MM.1S (cell line): Measurements from ENCODE around the gene CAMK1.

Experiments used
- DNase-seq: peaks from one replicate; pipeline ENCODE4 v3.0.0-alpha.2; 2015
- H2AFZ ChIP-seq: fragments of 300-600 bp; sonication (generic); 2 replicates; pipeline ENCODE4 v1.6.0; 2016; ENCODE audit warnings: antibody characterized with exemption, low read length
- H3F3A ChIP-seq: fragments of 300-600 bp; sonication (generic); 2 replicates; pipeline ENCODE4 v1.6.1; 2016; ENCODE audit warnings: mild to moderate bottlenecking, antibody characterized with exemption, low read length, moderate library complexity, mixed read lengths; ENCODE audit not compliant: insufficient read depth
- H3K27ac ChIP-seq: fragments of 300-600 bp; sonication (generic); 2 replicates; pipeline ENCODE4 v1.5.1; 2016; ENCODE audit warnings: mild to moderate bottlenecking, low read length
- H3K27me3 ChIP-seq: fragments of 300-600 bp; sonication (generic); replicated peaks from 2 replicates; pipeline ENCODE4 v1.6.0; 2016; ENCODE audit warnings: low read length; ENCODE audit not compliant: insufficient read depth
- H3K36me3 ChIP-seq: fragments of 300-600 bp; sonication (generic); replicated peaks from 2 replicates; pipeline ENCODE4 v1.6.1; 2016; ENCODE audit warnings: mild to moderate bottlenecking, low read length, mixed read lengths; ENCODE audit not compliant: insufficient read depth
- H3K4me1 ChIP-seq: fragments of 300-600 bp; sonication (generic); 2 replicates; pipeline ENCODE4 v1.6.1; 2016; ENCODE audit warnings: low read length, mixed read lengths
- H3K4me2 ChIP-seq: fragments of 300-600 bp; sonication (generic); 2 replicates; pipeline ENCODE4 v1.6.0; 2016; ENCODE audit warnings: low read depth, low read length
- H3K4me3 ChIP-seq: fragments of 300-600 bp; sonication (generic); 2 replicates; pipeline ENCODE4 v1.5.1; 2016; ENCODE audit warnings: low read length, mixed read lengths
- H3K79me2 ChIP-seq: fragments of 300-600 bp; sonication (generic); 2 replicates; pipeline ENCODE4 v1.6.1; 2016; ENCODE audit warnings: mixed run types, low read length, mixed read lengths
- H3K9ac ChIP-seq: fragments of 300-600 bp; sonication (generic); 2 replicates; pipeline ENCODE4 v1.6.1; 2016; ENCODE audit warnings: low read length, mixed read lengths
- H3K9me2 ChIP-seq: fragments of 300-600 bp; sonication (generic); replicated peaks from 2 replicates; pipeline ENCODE4 v1.6.1; 2016; ENCODE audit warnings: mild to moderate bottlenecking, low read length, mixed read lengths; ENCODE audit not compliant: insufficient read depth
- H3K9me3 ChIP-seq: fragments of 300-600 bp; sonication (generic); replicated peaks from 2 replicates; pipeline ENCODE4 v1.6.1; 2016; ENCODE audit warnings: mild to moderate bottlenecking, low read length, mixed read lengths; ENCODE audit not compliant: insufficient read depth
- H4K20me1 ChIP-seq: fragments of 300-600 bp; sonication (generic); 2 replicates; pipeline ENCODE4 v1.6.1; 2016; ENCODE audit warnings: mild to moderate bottlenecking, low read length, moderate library complexity, mixed read lengths; ENCODE audit not compliant: insufficient read depth
- EZH2 ChIP-seq: fragments of 300-600 bp; sonication (generic); optimal IDR thresholded peaks from 2 replicates; pipeline ENCODE3; 2017; ENCODE audit warnings: low read depth, mild to moderate bottlenecking, antibody characterized with exemption, low read length, mixed read lengths
- EZH2phosphoT487 ChIP-seq: fragments of 300-600 bp; sonication (generic); IDR thresholded peaks from 2 replicates; pipeline ENCODE4 v1.6.1; 2018; ENCODE audit warnings: antibody characterized with exemption, low read length
- TF ChIP-seq, protein P1 (sequence below): fragments of 300-600 bp; sonication (generic); IDR thresholded peaks from 2 replicates; pipeline ENCODE4 v1.5.1; 2016; ENCODE audit warnings: antibody characterized with exemption, low read length, mixed read lengths

Gene CAMK1

GRCh38 chr3:9806137-9806536 lies 36.4 kb upstream of the CAMK1 start:
- no peaks in the 10 kb centered on the region for H4K20me1 ChIP-seq
- TF ChIP-seq, protein P1, sequence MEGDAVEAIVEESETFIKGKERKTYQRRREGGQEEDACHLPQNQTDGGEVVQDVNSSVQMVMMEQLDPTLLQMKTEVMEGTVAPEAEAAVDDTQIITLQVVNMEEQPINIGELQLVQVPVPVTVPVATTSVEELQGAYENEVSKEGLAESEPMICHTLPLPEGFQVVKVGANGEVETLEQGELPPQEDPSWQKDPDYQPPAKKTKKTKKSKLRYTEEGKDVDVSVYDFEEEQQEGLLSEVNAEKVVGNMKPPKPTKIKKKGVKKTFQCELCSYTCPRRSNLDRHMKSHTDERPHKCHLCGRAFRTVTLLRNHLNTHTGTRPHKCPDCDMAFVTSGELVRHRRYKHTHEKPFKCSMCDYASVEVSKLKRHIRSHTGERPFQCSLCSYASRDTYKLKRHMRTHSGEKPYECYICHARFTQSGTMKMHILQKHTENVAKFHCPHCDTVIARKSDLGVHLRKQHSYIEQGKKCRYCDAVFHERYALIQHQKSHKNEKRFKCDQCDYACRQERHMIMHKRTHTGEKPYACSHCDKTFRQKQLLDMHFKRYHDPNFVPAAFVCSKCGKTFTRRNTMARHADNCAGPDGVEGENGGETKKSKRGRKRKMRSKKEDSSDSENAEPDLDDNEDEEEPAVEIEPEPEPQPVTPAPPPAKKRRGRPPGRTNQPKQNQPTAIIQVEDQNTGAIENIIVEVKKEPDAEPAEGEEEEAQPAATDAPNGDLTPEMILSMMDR, result no peak
- TF ChIP-seq EZH2, result no peak
- H3K9ac ChIP-seq, result no peak overlapping the region
- peaks cover 18% of the 10 kb centered on the region; the same call in 1 of the 2 replicates for H3K36me3 ChIP-seq
- no peak overlapping the region for H2AFZ ChIP-seq
- H3K27me3 ChIP-seq, result no peaks in the 10 kb centered on the region
- no peak overlapping the region for H3K27ac ChIP-seq
- no peak overlapping the region for H3K4me3 ChIP-seq
- no peak for DNase-seq
- H3K4me1 ChIP-seq, result no peaks in the 10 kb centered on the region
- peaks cover 11% of the 10 kb centered on the region; the same call in 1 of the 2 replicates for H3F3A ChIP-seq
- H3K4me2 ChIP-seq, result no peak overlapping the region
- H3K79me2 ChIP-seq, result no peaks in the 10 kb centered on the region
- no peaks in the 10 kb centered on the region for H3K9me2 ChIP-seq
- no peaks in the 10 kb centered on the region for H3K9me3 ChIP-seq

- DNase-seq, result no peak
- Histone ChIP-seq H3K9me2 (no peaks in the 10 kb centered on the region), H3K79me2 (no peaks in the 10 kb centered on the region), H3K27ac (no peak overlapping the region), H3K4me3 (no peak overlapping the region), H3K4me1 (no peaks in the 10 kb centered on the region), H3K9ac (no peak overlapping the region), H3K36me3 (peaks cover 20% of the 10 kb centered on the region; the same call in 1 of the 2 replicates), H4K20me1 (no peaks in the 10 kb centered on the region), H3F3A (peaks cover 11% of the 10 kb centered on the region; the same call in 1 of the 2 replicates), H3K9me3 (no peaks in the 10 kb centered on the region), H3K4me2 (no peak overlapping the region), H3K27me3 (no peaks in the 10 kb centered on the region), H2AFZ (no peak overlapping the region)
- TF ChIP-seq EZH2phosphoT487 (no peak), EZH2 (no peak)
- TF ChIP-seq, protein P1, result no peak
These were observed 35.2 kb upstream of the CAMK1 start for GRCh38 chr3:9804996-9805395.

DNA sequence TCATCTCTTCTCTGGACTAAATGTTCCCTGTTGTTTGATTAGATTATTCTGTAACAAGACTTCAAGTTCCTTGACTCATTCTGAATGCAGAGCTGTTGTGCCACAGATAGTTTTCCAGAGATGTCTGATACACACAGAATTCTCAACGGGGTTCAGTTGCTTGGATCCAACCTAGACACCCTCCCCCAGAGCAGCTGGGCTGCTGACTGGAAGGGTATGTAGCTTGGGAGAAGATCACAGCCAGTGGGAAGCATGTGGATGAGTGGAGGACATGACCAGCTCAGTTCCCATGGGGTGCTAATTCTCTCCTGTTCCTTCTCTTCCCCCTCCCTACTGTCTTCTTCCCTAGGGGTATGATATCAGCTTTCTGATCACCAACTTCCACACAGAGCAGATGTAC lies 33.7 kb upstream of the CAMK1 start:
- no peaks in the 10 kb centered on the region for H3K4me1 ChIP-seq
- H3K27me3 ChIP-seq, result no peaks in the 10 kb centered on the region
- DNase-seq, result no peak
- H3K4me2 ChIP-seq, result no peak overlapping the region
- no peaks in the 10 kb centered on the region for H3K9me2 ChIP-seq
- peaks cover 25% of the 10 kb centered on the region for H3K36me3 ChIP-seq
- no peak overlapping the region for H3K4me3 ChIP-seq
- no peak overlapping the region for H3K27ac ChIP-seq
- no peak overlapping the region for H2AFZ ChIP-seq
- H3K9me3 ChIP-seq, result no peaks in the 10 kb centered on the region
- no peaks in the 10 kb centered on the region for H4K20me1 ChIP-seq
- H3K79me2 ChIP-seq, result no peaks in the 10 kb centered on the region; the same call in 1 of the 2 replicates
- peaks cover 3% of the 10 kb centered on the region; the same call in 1 of the 2 replicates for H3F3A ChIP-seq
- TF ChIP-seq EZH2 (no peak), EZH2phosphoT487 (no peak)
- TF ChIP-seq, protein P1, result no peak
- no peak overlapping the region for H3K9ac ChIP-seq
